Measurements from ENCODE around the gene DCBLD2. TPM values are rescaled to one million over a fixed set of nuclear protein-coding genes. Genes with fewer than 3 reads are reported as not detected.
A peak's percentile ranks its signal among the peaks of the same experiment; 100 is the strongest.

Gene DCBLD2
- total RNA-seq, 4 donors from 2014 or later: 9.8 to 23.7 (median 19.0) TPM

GRCh38 chr3:98900265-98901118 is 1.0 kb downstream of the DCBLD2 start:
- H3K36me3 ChIP-seq: no peaks in the 10 kb centered on the region
- H3K9me3 ChIP-seq: no peaks in the 10 kb centered on the region
- TF ChIP-seq POLR2A (IDR thresholded peaks at IDR 0.05) (no peak), POLR2AphosphoS5 (IDR thresholded peaks at IDR 0.05) (no peak), EP300 (IDR thresholded peaks at IDR 0.05) (no peak)
- TF ChIP-seq, protein P1, sequence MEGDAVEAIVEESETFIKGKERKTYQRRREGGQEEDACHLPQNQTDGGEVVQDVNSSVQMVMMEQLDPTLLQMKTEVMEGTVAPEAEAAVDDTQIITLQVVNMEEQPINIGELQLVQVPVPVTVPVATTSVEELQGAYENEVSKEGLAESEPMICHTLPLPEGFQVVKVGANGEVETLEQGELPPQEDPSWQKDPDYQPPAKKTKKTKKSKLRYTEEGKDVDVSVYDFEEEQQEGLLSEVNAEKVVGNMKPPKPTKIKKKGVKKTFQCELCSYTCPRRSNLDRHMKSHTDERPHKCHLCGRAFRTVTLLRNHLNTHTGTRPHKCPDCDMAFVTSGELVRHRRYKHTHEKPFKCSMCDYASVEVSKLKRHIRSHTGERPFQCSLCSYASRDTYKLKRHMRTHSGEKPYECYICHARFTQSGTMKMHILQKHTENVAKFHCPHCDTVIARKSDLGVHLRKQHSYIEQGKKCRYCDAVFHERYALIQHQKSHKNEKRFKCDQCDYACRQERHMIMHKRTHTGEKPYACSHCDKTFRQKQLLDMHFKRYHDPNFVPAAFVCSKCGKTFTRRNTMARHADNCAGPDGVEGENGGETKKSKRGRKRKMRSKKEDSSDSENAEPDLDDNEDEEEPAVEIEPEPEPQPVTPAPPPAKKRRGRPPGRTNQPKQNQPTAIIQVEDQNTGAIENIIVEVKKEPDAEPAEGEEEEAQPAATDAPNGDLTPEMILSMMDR (IDR thresholded peaks at IDR 0.05): no peak
- H3K4me1 ChIP-seq: peaks cover 28% of the 10 kb centered on the region
- peak overlapping the region; percentile 93 for H3K27ac ChIP-seq
- WGBS: 7% methylated on average over 19 of the region's 23 CpGs
- H3K27me3 ChIP-seq: no peaks in the 10 kb centered on the region
- H3K4me3 ChIP-seq: peak overlapping the region; percentile 90
- DNase-seq (ENCODE audit: low spot score in 2 of 2): no peak

- H3K27me3 ChIP-seq: no peaks in the 10 kb centered on the region
- H3K27ac ChIP-seq: no peak overlapping the region
- H3K9me3 ChIP-seq: no peaks in the 10 kb centered on the region
- no peak overlapping the region for H3K4me3 ChIP-seq
- no peaks in the 10 kb centered on the region for H3K36me3 ChIP-seq
- WGBS: 85% methylated on average over 1 of the region's 1 CpG
- TF ChIP-seq POLR2AphosphoS5 (IDR thresholded peaks at IDR 0.05): no peak
- no peak for TF ChIP-seq POLR2A (IDR thresholded peaks at IDR 0.05)
- no peak for TF ChIP-seq EP300 (IDR thresholded peaks at IDR 0.05)
- TF ChIP-seq, protein P1 (IDR thresholded peaks at IDR 0.05): no peak
- no peak for DNase-seq (ENCODE audit: low spot score in 2 of 2)
- H3K4me1 ChIP-seq: peaks cover 26% of the 10 kb centered on the region
These were observed 3.8 kb downstream of the DCBLD2 start for GRCh38 chr3:98897701-98898100.

- Histone ChIP-seq H3K36me3 (no peaks in the 10 kb centered on the region), H3K27ac (no peak overlapping the region), H3K4me1 (peaks cover 21% of the 10 kb centered on the region), H3K4me3 (no peak overlapping the region), H3K9me3 (no peaks in the 10 kb centered on the region), H3K27me3 (no peaks in the 10 kb centered on the region)
- DNase-seq (ENCODE audit: low spot score in 2 of 2): no peak
- TF ChIP-seq EP300 (IDR thresholded peaks at IDR 0.05): no peak
- TF ChIP-seq POLR2A (IDR thresholded peaks at IDR 0.05): no peak
- TF ChIP-seq POLR2AphosphoS5 (IDR thresholded peaks at IDR 0.05): no peak
- TF ChIP-seq, protein P1 (IDR thresholded peaks at IDR 0.05): no peak
- 87% methylated on average over 8 of the region's 8 CpGs for WGBS
These were observed 6.5 kb downstream of the DCBLD2 start for GRCh38 chr3:98894791-98895576.

GRCh38 chr3:98893740-98894139 is 7.8 kb downstream of the DCBLD2 start:
- peaks cover 17% of the 10 kb centered on the region for H3K4me1 ChIP-seq
- no peak overlapping the region for H3K4me3 ChIP-seq
- DNase-seq (ENCODE audit: low spot score in 2 of 2): no peak
- H3K9me3 ChIP-seq: no peaks in the 10 kb centered on the region
- TF ChIP-seq EP300 (IDR thresholded peaks at IDR 0.05): no peak
- no peak for TF ChIP-seq POLR2AphosphoS5 (IDR thresholded peaks at IDR 0.05)
- TF ChIP-seq, protein P1 (IDR thresholded peaks at IDR 0.05): no peak
- TF ChIP-seq POLR2A (IDR thresholded peaks at IDR 0.05): no peak
- no peaks in the 10 kb centered on the region for H3K36me3 ChIP-seq
- H3K27ac ChIP-seq: no peak overlapping the region
- 44% methylated on average over 3 of the region's 3 CpGs for WGBS
- no peaks in the 10 kb centered on the region for H3K27me3 ChIP-seq

DNA sequence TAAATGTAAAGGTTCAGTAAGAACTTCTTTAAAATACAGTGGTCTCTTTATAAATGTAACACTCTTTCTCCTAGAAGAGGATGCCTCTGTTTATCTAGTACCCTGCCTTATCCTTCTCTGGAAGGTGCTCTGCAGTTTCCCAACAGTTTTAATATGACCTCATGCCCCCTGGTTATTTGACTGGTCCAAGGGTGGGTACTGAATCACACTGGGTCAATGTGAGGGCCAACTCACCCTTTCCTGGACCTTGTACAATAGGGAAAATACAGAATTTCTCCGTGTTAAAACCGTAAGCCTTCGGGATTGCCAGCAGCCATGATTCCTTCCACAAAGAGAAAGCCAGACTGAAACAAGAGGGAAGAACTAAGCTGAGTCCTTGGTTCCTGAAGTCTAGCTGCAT is 9.2 kb downstream of the DCBLD2 start:
- WGBS: 96% methylated on average over 3 of the region's 3 CpGs
- TF ChIP-seq, protein P1 (IDR thresholded peaks at IDR 0.05): no peak
- TF ChIP-seq EP300 (IDR thresholded peaks at IDR 0.05) (no peak), POLR2AphosphoS5 (IDR thresholded peaks at IDR 0.05) (no peak), POLR2A (IDR thresholded peaks at IDR 0.05) (no peak)

More for the DNA sequence above, 9.2 kb downstream of the DCBLD2 start:
- Histone ChIP-seq H3K27ac (no peak overlapping the region), H3K36me3 (no peaks in the 10 kb centered on the region), H3K4me3 (no peak overlapping the region), H3K9me3 (no peaks in the 10 kb centered on the region), H3K27me3 (no peaks in the 10 kb centered on the region), H3K4me1 (peaks cover 13% of the 10 kb centered on the region)
- DNase-seq (ENCODE audit: low spot score in 2 of 2): no peak

Data from suprapubic skin (tissue), 4 donors.